Trophoblast cell (in vitro differentiated cells and primary cell): ENCODE results near the gene JAKMIP1.

Source experiments
- DNase-seq, 2 donors: peaks; one replicate each; pipeline ENCODE4 v3.0.0-alpha.2; 2016
- H2AFZ ChIP-seq: 2 replicates; pipeline ENCODE4 v1.6.1; 2013; ENCODE audit warnings: low read length, moderate library complexity, mild to moderate bottlenecking; ENCODE audit not compliant: insufficient read depth, poor library complexity
- H2AK5ac ChIP-seq: 2 replicates; pipeline ENCODE4 v1.6.1; 2013; ENCODE audit warnings: mild to moderate bottlenecking, low read length
- H2BK120ac ChIP-seq: 2 replicates; pipeline ENCODE4 v1.6.1; 2013; ENCODE audit warnings: low read length, mild to moderate bottlenecking, moderate library complexity; ENCODE audit not compliant: insufficient read depth, poor library complexity
- H2BK12ac ChIP-seq: 2 replicates; pipeline ENCODE4 v1.6.1; 2013; ENCODE audit warnings: mild to moderate bottlenecking, low read length, moderate library complexity
- H2BK5ac ChIP-seq: 2 replicates; pipeline ENCODE4 v1.6.1; 2013; ENCODE audit warnings: low read length, low read depth, moderate library complexity, mild to moderate bottlenecking; ENCODE audit not compliant: poor library complexity
- H3K14ac ChIP-seq: 2 replicates; pipeline ENCODE4 v1.6.1; 2013; ENCODE audit warnings: mild to moderate bottlenecking, low read length
- H3K18ac ChIP-seq: 2 replicates; pipeline ENCODE4 v1.6.1; 2013; ENCODE audit warnings: mild to moderate bottlenecking, low read length
- H3K23ac ChIP-seq: 2 replicates; pipeline ENCODE4 v1.6.1; 2013; ENCODE audit warnings: low read length
- H3K27ac ChIP-seq: 2 replicates; pipeline ENCODE4 v1.5.1; 2013; ENCODE audit warnings: low read depth, mild to moderate bottlenecking, inconsistent platforms, low read length, moderate library complexity
- H3K27me3 ChIP-seq: 2 replicates; pipeline ENCODE4 v1.6.1; 2013; ENCODE audit warnings: inconsistent platforms, mild to moderate bottlenecking, low read length, moderate library complexity; ENCODE audit not compliant: insufficient read depth
- H3K36me3 ChIP-seq, 2 experiments: 1 replicate in 1 of 2; 2 replicates in 1 of 2; pipeline ENCODE4 v1.6.1; 2013; ENCODE audit warnings: low read length in 2 of 2, mild to moderate bottlenecking in 2 of 2, moderate library complexity in 1 of 2; ENCODE audit not compliant: insufficient read depth in 2 of 2, control insufficient read depth in 1 of 2
- H3K4ac ChIP-seq: 2 replicates; pipeline ENCODE4 v1.6.1; 2013; ENCODE audit warnings: low read depth, mild to moderate bottlenecking, low read length, moderate library complexity
- H3K4me1 ChIP-seq, 2 experiments: 1 replicate in 1 of 2; 2 replicates in 1 of 2; pipeline ENCODE4 v1.6.1; 2013; ENCODE audit warnings: low read length in 2 of 2, mild to moderate bottlenecking in 2 of 2, moderate library complexity in 1 of 2; ENCODE audit not compliant: insufficient read depth in 2 of 2, control insufficient read depth in 1 of 2
- H3K4me2 ChIP-seq: 2 replicates; pipeline ENCODE4 v1.6.1; 2013; ENCODE audit warnings: inconsistent platforms, mild to moderate bottlenecking, low read length, moderate library complexity
- H3K4me3 ChIP-seq: 2 replicates; pipeline ENCODE4 v1.5.1; 2013; ENCODE audit warnings: mild to moderate bottlenecking, low read depth, low read length, inconsistent platforms
- H3K79me1 ChIP-seq: one replicate; pipeline ENCODE4 v1.6.1; 2013; ENCODE audit warnings: low read length
- H3K79me2 ChIP-seq: 2 replicates; pipeline ENCODE4 v1.6.1; 2013; ENCODE audit warnings: low read length, mild to moderate bottlenecking; ENCODE audit not compliant: control insufficient read depth, insufficient read depth, poor library complexity
- H3K9ac ChIP-seq: 2 replicates; pipeline ENCODE4 v1.6.1; 2013; ENCODE audit warnings: mild to moderate bottlenecking, low read length
- H3K9me3 ChIP-seq: 2 replicates; pipeline ENCODE4 v1.6.1; 2013; ENCODE audit warnings: low read depth, mild to moderate bottlenecking, control low read depth, inconsistent platforms, low read length; ENCODE audit not compliant: insufficient read depth
- H4K12ac ChIP-seq: 2 replicates; pipeline ENCODE4 v1.6.1; 2013; ENCODE audit warnings: low read depth, mild to moderate bottlenecking, low read length, moderate library complexity
- H4K8ac ChIP-seq: 2 replicates; pipeline ENCODE4 v1.6.1; 2013; ENCODE audit warnings: low read depth, mild to moderate bottlenecking, low read length, moderate library complexity
- H4K91ac ChIP-seq: one replicate; pipeline ENCODE4 v1.6.1; 2013; ENCODE audit warnings: low read depth, mild to moderate bottlenecking, low read length, moderate library complexity
- WGBS: extraction: QIAGEN DNeasy Blood & Tissue Kit; methylation state at CpG from one replicate; pipeline ENCODE4 v1.1.7; 2013; ENCODE audit warnings: missing lambda C conversion rate; ENCODE audit not compliant: insufficient read length, insufficient coverage; ENCODE audit errors: extremely low coverage; 5-methylcytosine and 5-hydroxymethylcytosine counted together

The JAKMIP1 gene

DNA sequence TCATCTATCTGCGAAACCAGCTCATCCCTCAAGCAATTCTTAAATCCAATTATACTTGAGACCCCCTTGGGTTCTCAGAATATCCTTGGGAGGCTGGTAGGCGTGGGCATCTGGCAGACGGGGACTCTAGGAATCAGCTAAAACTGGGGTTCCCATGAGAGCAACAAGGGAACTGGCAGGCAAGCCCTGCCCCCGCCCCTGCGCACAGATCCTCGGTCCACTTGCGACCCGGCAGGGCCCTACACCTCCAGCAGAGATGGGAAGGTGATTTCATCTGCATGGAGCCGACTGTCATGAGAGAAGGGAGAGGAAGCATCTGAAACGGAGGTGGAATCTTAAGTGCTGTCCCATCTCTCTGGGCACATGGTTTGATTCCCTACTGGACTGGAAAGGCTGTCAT is 172.2 kb downstream of the JAKMIP1 start:
- no CpG with 5 or more reads among the region's 10 CpGs for WGBS
- H3K9ac ChIP-seq = no peak overlapping the region
- H2AK5ac ChIP-seq = no peak overlapping the region
- H4K12ac ChIP-seq = no peak overlapping the region
- no peak overlapping the region for H3K27ac ChIP-seq
- H3K4ac ChIP-seq = no peak overlapping the region
- H2BK5ac ChIP-seq = no peak overlapping the region
- no peak overlapping the region for H2BK12ac ChIP-seq
- no peak for DNase-seq
- H2BK120ac ChIP-seq = no peak overlapping the region
- H3K4me2 ChIP-seq = no peak overlapping the region
- H3K14ac ChIP-seq = no peak overlapping the region
- no peaks in the 10 kb centered on the region for H3K9me3 ChIP-seq
- no peaks in the 10 kb centered on the region for H3K27me3 ChIP-seq
- H3K79me2 ChIP-seq = no peaks in the 10 kb centered on the region
- no peak overlapping the region for H3K23ac ChIP-seq
- H4K91ac ChIP-seq = no peak overlapping the region
- no peak overlapping the region for H3K4me3 ChIP-seq
- H4K8ac ChIP-seq = no peak overlapping the region
- H2AFZ ChIP-seq = no peak overlapping the region
- H3K79me1 ChIP-seq = no peaks in the 10 kb centered on the region
- H3K18ac ChIP-seq = no peak overlapping the region
- H3K36me3 ChIP-seq = no peaks in the 10 kb centered on the region
- no peaks in the 10 kb centered on the region for H3K4me1 ChIP-seq

DNA sequence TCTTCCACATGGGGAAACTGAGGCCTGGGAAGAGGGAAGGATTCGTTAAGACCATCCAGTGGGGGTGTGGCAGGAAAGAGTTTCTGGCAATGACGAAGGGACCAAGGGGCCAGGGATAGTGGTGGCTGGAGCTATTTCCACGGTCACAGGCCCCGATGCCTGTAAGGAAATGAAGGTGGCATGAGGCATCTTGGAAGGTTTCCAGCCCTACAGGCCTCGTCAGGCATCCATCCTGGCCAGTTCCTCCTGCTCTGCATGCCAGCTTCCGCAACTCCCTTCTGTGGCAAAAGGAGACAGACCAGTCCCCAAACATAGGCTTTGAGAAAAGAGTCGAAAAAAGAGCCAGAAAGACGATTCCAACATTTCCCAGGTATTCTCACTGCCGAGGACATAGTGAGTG is 173.0 kb downstream of the JAKMIP1 start:
- H3K27ac ChIP-seq = no peak overlapping the region
- H4K12ac ChIP-seq = no peak overlapping the region
- no peaks in the 10 kb centered on the region for H3K9me3 ChIP-seq
- no peaks in the 10 kb centered on the region for H3K36me3 ChIP-seq
- no peak overlapping the region for H4K91ac ChIP-seq
- no peak overlapping the region for H2AFZ ChIP-seq
- H3K4me1 ChIP-seq = no peaks in the 10 kb centered on the region
- H3K79me1 ChIP-seq = no peaks in the 10 kb centered on the region
- H3K18ac ChIP-seq = no peak overlapping the region
- H2BK5ac ChIP-seq = no peak overlapping the region
- no peak overlapping the region for H4K8ac ChIP-seq
- WGBS = no CpG with 5 or more reads among the region's 9 CpGs
- no peaks in the 10 kb centered on the region for H3K27me3 ChIP-seq
- no peak overlapping the region for H3K4me2 ChIP-seq
- no peak overlapping the region for H2BK12ac ChIP-seq
- no peaks in the 10 kb centered on the region for H3K79me2 ChIP-seq
- no peak overlapping the region for H3K4me3 ChIP-seq
- H3K23ac ChIP-seq = no peak overlapping the region
- H3K14ac ChIP-seq = no peak overlapping the region
- DNase-seq = no peak
- H3K4ac ChIP-seq = no peak overlapping the region
- H2BK120ac ChIP-seq = no peak overlapping the region
- no peak overlapping the region for H2AK5ac ChIP-seq
- H3K9ac ChIP-seq = no peak overlapping the region

DNA sequence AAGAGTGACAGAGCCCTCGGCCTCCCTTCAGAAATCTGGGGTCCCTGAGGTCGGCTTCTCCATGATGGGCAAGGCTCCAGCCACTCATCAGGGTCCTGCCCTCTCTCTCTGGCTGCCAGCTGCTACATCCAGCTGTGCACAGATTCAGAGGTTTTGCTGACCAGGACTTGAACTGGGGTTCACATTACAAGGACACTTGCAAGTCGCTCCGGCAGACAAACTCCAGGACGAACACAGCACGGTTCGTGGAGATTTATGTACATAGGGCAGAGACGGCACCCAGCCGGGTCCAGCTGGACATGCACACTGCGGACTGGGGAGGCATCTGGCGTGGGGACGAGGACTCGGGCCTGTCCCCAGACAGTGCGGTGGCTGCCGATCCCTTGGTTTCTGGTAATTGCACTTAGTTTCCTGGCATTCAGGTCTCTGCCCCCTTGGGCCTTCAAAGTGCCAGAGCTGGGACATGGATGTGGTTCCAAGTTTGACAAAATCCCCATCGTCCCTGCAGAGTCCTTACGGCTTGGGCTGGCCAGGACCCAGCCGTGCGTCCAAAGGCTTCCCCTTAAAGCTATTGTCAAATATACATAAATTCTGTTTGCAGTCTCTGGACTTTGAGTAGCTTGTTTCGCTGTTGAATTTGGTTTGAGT is 175.9 kb downstream of the JAKMIP1 start:
- Histone ChIP-seq H4K91ac (no peak overlapping the region), H2BK120ac (no peak overlapping the region), H3K27ac (no peak overlapping the region), H3K14ac (no peak overlapping the region), H3K36me3 (no peaks in the 10 kb centered on the region), H2AK5ac (no peak overlapping the region), H2BK5ac (no peak overlapping the region), H3K27me3 (no peaks in the 10 kb centered on the region), H3K4me2 (no peak overlapping the region), H2AFZ (no peak overlapping the region), H2BK12ac (no peak overlapping the region), H3K23ac (no peak overlapping the region), H3K9ac (no peak overlapping the region), H4K8ac (no peak overlapping the region), H3K4me3 (no peak overlapping the region), H3K79me2 (no peaks in the 10 kb centered on the region), H3K18ac (no peak overlapping the region), H3K79me1 (no peaks in the 10 kb centered on the region), H3K9me3 (no peaks in the 10 kb centered on the region), H3K4ac (no peak overlapping the region), H4K12ac (no peak overlapping the region), H3K4me1 (no peaks in the 10 kb centered on the region)
- WGBS = no CpG with 5 or more reads among the region's 20 CpGs
- DNase-seq = no peak

DNA sequence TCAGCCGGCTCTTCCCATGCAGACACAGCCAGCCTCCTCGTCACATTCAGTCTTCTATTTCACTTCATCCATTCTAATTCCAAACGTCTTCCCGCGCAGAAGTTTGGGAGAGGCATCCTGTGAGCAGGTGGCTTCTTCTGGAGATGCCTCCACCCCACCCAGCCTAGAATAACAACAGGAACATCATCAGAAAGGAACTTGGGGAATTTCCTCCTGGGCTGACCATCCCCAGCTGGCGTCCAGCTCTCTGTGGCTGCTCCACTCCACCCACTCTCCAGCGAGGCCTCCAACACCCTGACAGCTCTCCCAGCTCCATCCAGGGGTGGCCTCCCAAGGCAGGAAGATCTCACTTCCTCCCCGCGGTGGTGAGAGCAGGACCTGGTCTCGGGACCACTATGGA is 176.6 kb downstream of the JAKMIP1 start:
- no CpG with 5 or more reads among the region's 10 CpGs for WGBS
- Histone ChIP-seq H3K4me1 (no peaks in the 10 kb centered on the region), H3K79me2 (no peaks in the 10 kb centered on the region), H2BK5ac (no peak overlapping the region), H4K8ac (no peak overlapping the region), H3K27me3 (no peaks in the 10 kb centered on the region), H2BK120ac (no peak overlapping the region), H3K36me3 (no peaks in the 10 kb centered on the region), H3K4me2 (no peak overlapping the region), H3K4me3 (no peak overlapping the region), H3K18ac (no peak overlapping the region), H3K79me1 (no peaks in the 10 kb centered on the region), H2AFZ (no peak overlapping the region), H4K12ac (no peak overlapping the region), H4K91ac (no peak overlapping the region), H2AK5ac (no peak overlapping the region), H3K9ac (no peak overlapping the region), H2BK12ac (no peak overlapping the region), H3K14ac (no peak overlapping the region), H3K27ac (no peak overlapping the region), H3K9me3 (no peaks in the 10 kb centered on the region), H3K23ac (no peak overlapping the region), H3K4ac (no peak overlapping the region)
- no peak for DNase-seq
